H1 (cell line): Measurements from ENCODE around the gene TMEM225B. TPM values are rescaled to one million over a fixed set of nuclear protein-coding genes. Genes with fewer than 3 reads are reported as not detected.

Experiments
- CTCF ChIA-PET: fragments of 300-600 bp; sonication (Branson Sonifier 250); formaldehyde crosslinking; loops from one replicate; lab custom pipeline; 2021; ENCODE audit not compliant: partially characterized antibody; lab: Charles Lee
- POLR2A ChIA-PET: fragments of 300-600 bp; sonication (Branson Sonifier 250); formaldehyde crosslinking; loops from one replicate; lab custom pipeline; 2021; ENCODE audit warnings: inconsistent platforms; ENCODE audit not compliant: partially characterized antibody; lab: Charles Lee
- DNase-seq, 2 experiments: peaks; one replicate each; pipeline versions ENCODE4 v3.0.0 to v3.0.0-alpha.2; 2010 to 2022; ENCODE audit warnings: low spot score in 2 of 2, low read depth in 1 of 2, mixed read lengths in 1 of 2
- FAIRE-seq: peaks from 2 replicates; lab custom pipeline; 2011; peaks lifted over from hg19 to GRCh38; lab: Jason Lieb, UNC
- H2AFZ ChIP-seq: 2 replicates; pipeline ENCODE4 v1.8.1; 2012; ENCODE audit warnings: low read length, inconsistent platforms
- H2AK5ac ChIP-seq: 2 replicates; pipeline ENCODE4 v1.6.1; 2013; ENCODE audit warnings: low read depth, low read length
- H2BK120ac ChIP-seq: replicated peaks from 2 replicates; pipeline ENCODE3; 2013; ENCODE audit warnings: low read depth, low read length, inconsistent platforms
- H2BK12ac ChIP-seq: 2 replicates; pipeline ENCODE4 v1.6.1; 2013; ENCODE audit warnings: low read depth, low read length
- H2BK15ac ChIP-seq: 2 replicates; pipeline ENCODE4 v1.6.1; 2013; ENCODE audit warnings: low read length
- H2BK20ac ChIP-seq: 2 replicates; pipeline ENCODE4 v1.6.1; 2013; ENCODE audit warnings: low read length
- H2BK5ac ChIP-seq: 2 replicates; pipeline ENCODE4 v1.6.1; 2013; ENCODE audit warnings: low read depth, low read length
- H3K14ac ChIP-seq: 2 replicates; pipeline ENCODE4 v1.6.1; 2013; ENCODE audit warnings: inconsistent platforms; ENCODE audit not compliant: insufficient read length
- H3K18ac ChIP-seq: 2 replicates; pipeline ENCODE4 v1.6.1; 2013; ENCODE audit warnings: low read length; ENCODE audit errors: extremely low read depth
- H3K23ac ChIP-seq: 2 replicates; pipeline ENCODE4 v1.6.1; 2013; ENCODE audit warnings: inconsistent platforms; ENCODE audit not compliant: insufficient read length
- H3K23me2 ChIP-seq: 2 replicates; pipeline ENCODE4 v1.6.1; 2013; ENCODE audit warnings: low read depth, low read length
- H3K27ac ChIP-seq: 2 replicates; pipeline ENCODE4 v1.6.1; 2011; ENCODE audit warnings: low read depth, low read length, inconsistent platforms
- H3K27me3 ChIP-seq, 4 experiments: replicated peaks in 1 of 4; 1 replicate in 1 of 4; 2 replicates in 3 of 4; pipeline versions ENCODE4 v1.6.1 to v1.8.1; 2011 to 2013; ENCODE audit warnings: low read length in 3 of 4, mild to moderate bottlenecking in 3 of 4, inconsistent platforms in 2 of 4, mixed read lengths in 2 of 4, moderate library complexity in 1 of 4; ENCODE audit not compliant: control insufficient read depth in 3 of 4, insufficient read depth in 3 of 4; ENCODE audit errors: extremely low read depth in 1 of 4
- H3K36me3 ChIP-seq, 4 experiments: 2 replicates each; pipeline versions ENCODE4 v1.6.1 to v1.8.1; 2011 to 2013; ENCODE audit warnings: mild to moderate bottlenecking in 4 of 4, low read length in 3 of 4, moderate library complexity in 2 of 4, control low read depth in 1 of 4, inconsistent platforms in 1 of 4; ENCODE audit not compliant: insufficient read depth in 4 of 4, control insufficient read depth in 2 of 4
- H3K4ac ChIP-seq: replicated peaks from 2 replicates; pipeline ENCODE3; 2013; ENCODE audit warnings: low read length, low read depth, mixed read lengths, inconsistent platforms; ENCODE audit not compliant: insufficient read length
- H3K4me1 ChIP-seq, 4 experiments: replicated peaks in 1 of 4; 1 replicate in 1 of 4; 2 replicates in 3 of 4; pipeline versions ENCODE4 v1.6.1 to v1.8.1; 2011 to 2013; ENCODE audit warnings: low read length in 3 of 4, inconsistent platforms in 2 of 4, mixed read lengths in 1 of 4; ENCODE audit not compliant: insufficient read depth in 4 of 4, control insufficient read depth in 3 of 4
- H3K4me2 ChIP-seq, 2 experiments: 2 replicates each; pipeline versions ENCODE4 v1.6.1 to v1.8.1; 2011 to 2013; ENCODE audit warnings: low read depth in 2 of 2, low read length in 2 of 2, control low read depth in 1 of 2, inconsistent platforms in 1 of 2, mild to moderate bottlenecking in 1 of 2; ENCODE audit not compliant: insufficient read depth in 1 of 2
- H3K4me3 ChIP-seq, 4 experiments: fragments of 200-600, 300-600 bp in 1 of 4; sonication (generic), shearing (Covaris generic), sonication (Bioruptor Twin) in 1 of 4; 2 replicates each; pipeline versions ENCODE4 v1.5.1 to v1.8.1; 2011 to 2016; ENCODE audit warnings: low read length in 4 of 4, low read depth in 3 of 4, control low read depth in 2 of 4, inconsistent platforms in 2 of 4, mild to moderate bottlenecking in 2 of 4, mixed read lengths in 1 of 4, moderate library complexity in 1 of 4; ENCODE audit not compliant: insufficient read depth in 2 of 4; ENCODE audit errors: extremely low read depth in 1 of 4
- H3K56ac ChIP-seq: replicated peaks from 2 replicates; pipeline ENCODE3; 2013; ENCODE audit warnings: low read depth, mild to moderate bottlenecking, mixed read lengths, low read length, inconsistent platforms; ENCODE audit not compliant: insufficient read length
- H3K79me1 ChIP-seq: 2 replicates; pipeline ENCODE4 v1.6.1; 2013; ENCODE audit warnings: low read depth, low read length, control low read depth
- H3K79me2 ChIP-seq, 2 experiments: 2 replicates each; pipeline versions ENCODE4 v1.6.1 to v1.8.1; 2012 to 2013; ENCODE audit warnings: low read length in 2 of 2, mild to moderate bottlenecking in 2 of 2, inconsistent platforms in 1 of 2; ENCODE audit not compliant: insufficient read depth in 2 of 2, control insufficient read depth in 1 of 2
- H3K9ac ChIP-seq, 4 experiments: replicated peaks in 1 of 4; 1 replicate in 1 of 4; 2 replicates in 3 of 4; pipeline versions ENCODE4 v1.6.1 to v1.8.1; 2011 to 2013; ENCODE audit warnings: low read depth in 3 of 4, low read length in 3 of 4, control low read depth in 2 of 4, mild to moderate bottlenecking in 2 of 4, moderate library complexity in 2 of 4, inconsistent platforms in 1 of 4; ENCODE audit errors: extremely low read depth in 1 of 4
- H3K9me3 ChIP-seq, 2 experiments: 2 replicates each; pipeline versions ENCODE4 v1.6.1 to v1.8.1; 2012 to 2013; ENCODE audit warnings: mild to moderate bottlenecking in 2 of 2, moderate library complexity in 2 of 2, control low read depth in 1 of 2, inconsistent platforms in 1 of 2, low read depth in 1 of 2, low read length in 1 of 2, mixed read lengths in 1 of 2; ENCODE audit not compliant: insufficient read depth in 2 of 2
- H4K20me1 ChIP-seq, 2 experiments: replicated peaks in 1 of 2; 2 replicates each; pipeline versions ENCODE3 to v1.8.1; 2011 to 2013; ENCODE audit warnings: inconsistent platforms in 2 of 2, low read length in 2 of 2, mild to moderate bottlenecking in 1 of 2; ENCODE audit not compliant: insufficient read depth in 2 of 2, control insufficient read depth in 1 of 2
- H4K5ac ChIP-seq: 2 replicates; pipeline ENCODE4 v1.6.1; 2013; ENCODE audit warnings: low read length, low read depth, mixed read lengths, inconsistent platforms; ENCODE audit not compliant: insufficient read length
- H4K8ac ChIP-seq: 2 replicates; pipeline ENCODE4 v1.8.0; 2013; ENCODE audit warnings: mild to moderate bottlenecking, moderate library complexity, low read length, inconsistent platforms; ENCODE audit not compliant: insufficient read depth; ENCODE audit errors: extremely low read depth
- H4K91ac ChIP-seq: replicated peaks from 2 replicates; pipeline ENCODE3; 2013; ENCODE audit warnings: low read length, mixed read lengths, inconsistent platforms; ENCODE audit not compliant: insufficient read length
- GABPA ChIP-seq: IDR thresholded peaks from 2 replicates; pipeline ENCODE4 v1.6.1; 2011; ENCODE audit warnings: mild to moderate bottlenecking, low read length, moderate library complexity, borderline replicate concordance; ENCODE audit not compliant: insufficient read depth
- HDAC2 ChIP-seq, 2 experiments: fragments of 300-600 bp in 1 of 2; sonication (generic) in 1 of 2; IDR thresholded peaks; 2 replicates each; pipeline ENCODE4 v1.6.1; 2011 to 2012; ENCODE audit warnings: low read depth in 2 of 2, low read length in 2 of 2, mild to moderate bottlenecking in 2 of 2, moderate library complexity in 2 of 2, borderline replicate concordance in 1 of 2, inconsistent platforms in 1 of 2
- PHF8 ChIP-seq: fragments of 200-600 bp; sonication (generic); conservative IDR thresholded peaks from 2 replicates; pipeline ENCODE4 v1.7.1; 2012; ENCODE audit warnings: low read depth, mild to moderate bottlenecking, inconsistent platforms, low read length, moderate library complexity
- RXRA ChIP-seq: IDR thresholded peaks from 2 replicates; pipeline ENCODE4 v1.6.1; 2011; ENCODE audit warnings: low read depth, mild to moderate bottlenecking, low read length, moderate library complexity; ENCODE audit not compliant: insufficient read depth
- SIN3A ChIP-seq, 2 experiments: IDR thresholded peaks in 1 of 2; conservative IDR thresholded peaks in 1 of 2; 2 replicates each; pipeline ENCODE4 v1.6.1; 2011 to 2012; ENCODE audit warnings: low read length in 2 of 2, improper control_type of control experiment in 1 of 2, low read depth in 1 of 2, mild to moderate bottlenecking in 1 of 2
- WGBS, 2 experiments: shearing (Covaris generic) in 1 of 2; methylation state at CpG; one replicate each; pipeline versions ENCODE4 v1.1.6 to v1.1.7; 2013 to 2015; ENCODE audit warnings: low lambda C conversion rate in 2 of 2, mixed read lengths in 2 of 2, inconsistent platforms in 1 of 2, low coverage in 1 of 2, missing lambda C conversion rate in 1 of 2; ENCODE audit not compliant: insufficient replicate concordance in 2 of 2, insufficient coverage in 1 of 2, insufficient read length in 1 of 2; ENCODE audit errors: extremely low coverage in 1 of 2, missing lambda C conversion rate in 1 of 2; 5-methylcytosine and 5-hydroxymethylcytosine counted together
- polyA plus RNA-seq, 7 experiments: library from polyadenylated mRNA; depleted of rRNA in 3 of 7; stranded (reverse) in 5 of 7; unstranded in 2 of 7; fragments of >200 nt in 5 of 7; fragments of 200-250 nt in 2 of 7; gene quantifications; 1 replicate in 5 of 7; 2 replicates in 1 of 7; 4 replicates in 1 of 7; pipeline versions ENCODE4 v1.2.1 to v1.2.3, GENCODE V29; 2011 to 2013; ENCODE audit warnings: missing spikeins in 2 of 7, mixed read lengths in 2 of 7
- total RNA-seq: library from RNA; stranded (reverse); fragmentation: NEBNext Ultra II Directional; extraction: Animal tissue kit (Norgen Biotek cat#: 25700); gene quantifications from 2 replicates; pipeline ENCODE4 v1.2.1, GENCODE V29; 2021

Gene TMEM225B
- total and polyA plus RNA-seq, 2 of the 8 experiments (the other 6 are each of a cell fraction or from before 2014, with no cell fraction given) = 0.68 TPM; not detected in 1

GRCh38 chr7:99643464-99643863 lies 45.4 kb downstream of the TMEM225B start:
- ChIA-PET POLR2A (no interaction called here), CTCF (no interaction called here)
- no peak overlapping the region for H2AFZ ChIP-seq
- no peak overlapping the region for H2BK120ac ChIP-seq
- no peak overlapping the region for H3K56ac ChIP-seq
- no peak overlapping the region for H3K4ac ChIP-seq
- no peak overlapping the region for H3K23ac ChIP-seq
- no peak overlapping the region for H3K27ac ChIP-seq
- H3K4me1 ChIP-seq = peaks cover 3 to 8% (median 7%) of the 10 kb centered on the region in 4 experiments
- no peak overlapping the region for H2BK12ac ChIP-seq
- H2BK5ac ChIP-seq = no peak overlapping the region
- H4K20me1 ChIP-seq = no peaks in the 10 kb centered on the region
- no peaks in the 10 kb centered on the region for H3K9me3 ChIP-seq
- no peak overlapping the region for H3K18ac ChIP-seq
- no peaks in the 10 kb centered on the region for H3K27me3 ChIP-seq
- no peak overlapping the region for H2BK15ac ChIP-seq
- H3K4me2 ChIP-seq = no peak overlapping the region
- no peak for FAIRE-seq
- H3K79me2 ChIP-seq = no peaks in the 10 kb centered on the region
- no peak overlapping the region for H2AK5ac ChIP-seq
- H4K8ac ChIP-seq = no peak overlapping the region
- no peak overlapping the region for H4K5ac ChIP-seq
- 0 out of 8 replicates have a peak, but pooled peaks cover 0 to 3% (median 0%) of the 10 kb centered on the region in 4 experiments for H3K36me3 ChIP-seq
- H3K14ac ChIP-seq = no peak overlapping the region
- no peak overlapping the region for H3K4me3 ChIP-seq
- no peak overlapping the region for H2BK20ac ChIP-seq
- WGBS, 2 experiments = 84% methylated on average over 2 of the region's 2 CpGs; no CpG with 5 or more reads in 1 of the 2 experiments
- TF ChIP-seq SIN3A (conservative IDR thresholded peaks at IDR 0.05 in 1 of 2, IDR thresholded peaks at IDR 0.05 in 1 of 2; ENCODE audit: low read depth in 1 of 2, low read length in 2 of 2) = no peak
- TF ChIP-seq HDAC2 (IDR thresholded peaks at IDR 0.05; ENCODE audit: borderline replicate concordance in 1 of 2, low read depth in 2 of 2, low read length in 2 of 2) = no peak
- no peak for TF ChIP-seq GABPA
- TF ChIP-seq RXRA = no peak
- TF ChIP-seq PHF8 = no peak
- TF ChIP-seq, all 59 proteins: peak for 0
- Histone ChIP-seq H3K23me2 (no peaks in the 10 kb centered on the region), H4K91ac (no peak overlapping the region), H3K79me1 (no peaks in the 10 kb centered on the region; the same call in 1 of the 2 replicates), H3K9ac (no peak overlapping the region)
- DNase-seq = no peak
